OCI-LY7 (cell line): ENCODE results near the gene PTPRCAP. TPM values are rescaled to one million over a fixed set of nuclear protein-coding genes. Genes with fewer than 3 reads are reported as not detected.

Source experiments
- BruUV-seq: library from RNA; stranded (reverse); fragments of 400-500 nt; replicated peaks from 2 replicates; lab custom pipeline; 2021; lab: Mats Ljungman, UMichigan
- CTCF ChIA-PET: fragments of 300-600 bp; sonication (Branson Sonifier 250); formaldehyde crosslinking; loops from one replicate; lab custom pipeline; 2022; ENCODE audit warnings: antibody characterized with exemption; ENCODE audit not compliant: unreplicated experiment; lab: Charles Lee
- POLR2A ChIA-PET: fragments of 300-600 bp; sonication (Branson Sonifier 250); formaldehyde crosslinking; loops from one replicate; lab custom pipeline; 2022; ENCODE audit warnings: antibody characterized with exemption; lab: Charles Lee
- DNase-seq: peaks from one replicate; pipeline ENCODE4 v3.0.0-alpha.2; 2015; ENCODE audit warnings: low spot score
- H2AFZ ChIP-seq: fragments of 200-600 bp; sonication (generic), shearing (Covaris generic); 2 replicates; pipeline ENCODE4 v1.6.1; 2014; ENCODE audit warnings: mild to moderate bottlenecking, antibody characterized with exemption, low read length, moderate library complexity
- H3K27ac ChIP-seq: fragments of 200-600 bp; sonication (generic); 2 replicates; pipeline ENCODE4 v1.5.1; 2014; ENCODE audit warnings: mixed run types, low read depth, mild to moderate bottlenecking, moderate library complexity, low read length, inconsistent platforms; ENCODE audit not compliant: poor library complexity, severe bottlenecking
- H3K36me3 ChIP-seq: fragments of 200-600 bp; sonication (generic); 2 replicates; pipeline ENCODE4 v1.6.1; 2014; ENCODE audit warnings: mild to moderate bottlenecking, antibody characterized with exemption, low read length, moderate library complexity, mixed read lengths; ENCODE audit not compliant: insufficient read depth
- H3K4me1 ChIP-seq: fragments of 200-600 bp; sonication (generic); 2 replicates; pipeline ENCODE4 v1.5.1; 2014; ENCODE audit warnings: mild to moderate bottlenecking, low read length; ENCODE audit not compliant: insufficient read depth, poor library complexity, severe bottlenecking
- H3K4me2 ChIP-seq: fragments of 200-600 bp; sonication (generic); 2 replicates; pipeline ENCODE4 v1.6.1; 2014; ENCODE audit warnings: mild to moderate bottlenecking, low read length
- H3K4me3 ChIP-seq: fragments of 200-600 bp; sonication (generic); 2 replicates; pipeline ENCODE4 v1.5.1; 2014; ENCODE audit warnings: mild to moderate bottlenecking, low read depth, low read length; ENCODE audit not compliant: poor library complexity, severe bottlenecking
- H3K79me2 ChIP-seq: fragments of 200-600 bp; sonication (generic); 2 replicates; pipeline ENCODE4 v1.6.1; 2016; ENCODE audit warnings: low read depth, mild to moderate bottlenecking, low read length, moderate library complexity, mixed read lengths; ENCODE audit not compliant: insufficient read depth
- H3K9me2 ChIP-seq: fragments of 200-600 bp; sonication (generic); 2 replicates; pipeline ENCODE4 v1.6.1; 2016; ENCODE audit warnings: mild to moderate bottlenecking, low read length, mixed read lengths; ENCODE audit not compliant: insufficient read depth
- H3K9me3 ChIP-seq: fragments of 200-600 bp; sonication (generic); 2 replicates; pipeline ENCODE4 v1.6.1; 2014; ENCODE audit warnings: mild to moderate bottlenecking, mixed run types, low read length, mixed read lengths
- H4K20me1 ChIP-seq: fragments of 200-600 bp; sonication (generic); 2 replicates; pipeline ENCODE4 v1.6.1; 2014; ENCODE audit warnings: mild to moderate bottlenecking, antibody characterized with exemption, low read length, moderate library complexity, mixed read lengths; ENCODE audit not compliant: insufficient read depth
- CTCF ChIP-seq: fragments of 200-600 bp; sonication (generic); conservative IDR thresholded peaks from 2 replicates; pipeline ENCODE4 v1.5.1; 2014; ENCODE audit warnings: mild to moderate bottlenecking, antibody characterized with exemption, low read length, moderate library complexity, mixed read lengths
- EZH2phosphoT487 ChIP-seq: fragments of 200-600 bp; sonication (generic); IDR thresholded peaks from 2 replicates; pipeline ENCODE4 v1.6.1; 2018; ENCODE audit warnings: low read depth, borderline replicate concordance, mild to moderate bottlenecking, mixed run types, antibody characterized with exemption, low read length, moderate library complexity, mixed read lengths
- intact Hi-C: fragments of 100-400 bp; cut with micrococcal nuclease; formaldehyde crosslinking; loops from one replicate; pipeline ENCODE4 v1.10.0; 2022; ENCODE audit not compliant: unreplicated experiment
- total RNA-seq, 2 experiments: library from RNA; depleted of rRNA in 1 of 2; stranded (reverse); fragments of >200 nt in 1 of 2; shearing (Covaris generic) in 1 of 2; gene quantifications; 2 replicates each; pipeline ENCODE4 v1.2.3, GENCODE V29; 2014 to 2022

PTPRCAP gene
- total RNA-seq, 2 experiments from 2014 or later = 129 to 212 TPM

- H4K20me1 ChIP-seq = no peaks in the 10 kb centered on the region
- H3K4me2 ChIP-seq = peak overlapping the region; percentile 79
- ChIA-PET POLR2A (interaction anchor here (0.6 to 2.1 kb wide), 4 partner anchors 14 to 20 kb away, joined by 3 to 15 read pairs (median 6); partner anchors contain the start of genes PPP1CA, PTPRCAP and TBC1D10C), CTCF (interaction anchor here (0.6 to 1.0 kb wide), 2 partner anchors 9 to 14 kb away, joined by 3 to 4 read pairs; no protein-coding TSS in a partner anchor)
- peak; percentile 95 for DNase-seq
- intact Hi-C loops = loop anchor here (1.0 to 5.0 kb wide), 2 partner anchors 18 to 86 kb away; partner anchors contain the start of genes CDK2AP2 and PITPNM1
- no peaks in the 10 kb centered on the region for H3K36me3 ChIP-seq
- H3K79me2 ChIP-seq = no peaks in the 10 kb centered on the region
- H3K27ac ChIP-seq = peak overlapping the region; percentile 19
- no TSS peak for BruUV-seq
- no peaks in the 10 kb centered on the region for H3K9me2 ChIP-seq
- peaks cover 50% of the 10 kb centered on the region for H3K4me1 ChIP-seq
- no peaks in the 10 kb centered on the region for H3K9me3 ChIP-seq
- TF ChIP-seq EZH2phosphoT487 (no peak), CTCF (no peak)
- H2AFZ ChIP-seq = peak overlapping the region; percentile 50; the same call in 1 of the 2 replicates
- peak overlapping the region; percentile 68 for H3K4me3 ChIP-seq
These were observed 16.6 kb downstream of the PTPRCAP start for GRCh38 chr11:67420646-67421429.

GRCh38 chr11:67420147-67420645 lies 17.3 kb downstream of the PTPRCAP start:
- no peaks in the 10 kb centered on the region for H3K36me3 ChIP-seq
- H2AFZ ChIP-seq = no peak overlapping the region
- H4K20me1 ChIP-seq = no peaks in the 10 kb centered on the region
- no peak for TF ChIP-seq EZH2phosphoT487
- intact Hi-C loops = loop anchor here (5.0 kb wide), 1 partner anchor 87 kb away; the partner anchor contains the start of genes CDK2AP2 and PITPNM1
- POLR2A ChIA-PET = interaction anchor here (0.6 to 2.1 kb wide), 4 partner anchors 13 to 27 kb away, joined by 4 to 15 read pairs (median 6); partner anchors contain the start of genes PPP1CA, PTPRCAP and TBC1D10C
- H3K9me2 ChIP-seq = no peaks in the 10 kb centered on the region
- H3K4me1 ChIP-seq = peaks cover 50% of the 10 kb centered on the region
- CTCF ChIA-PET = interaction anchor here (0.6 kb wide), 2 partner anchors 13 to 210 kb away, joined by 3 read pairs; no protein-coding TSS in a partner anchor
- no peaks in the 10 kb centered on the region for H3K9me3 ChIP-seq
- peak overlapping the region; percentile 79 for H3K4me2 ChIP-seq
- H3K79me2 ChIP-seq = no peaks in the 10 kb centered on the region
- BruUV-seq = no TSS peak
- H3K27ac ChIP-seq = no peak overlapping the region
- no peak for DNase-seq
- H3K4me3 ChIP-seq = peak overlapping the region; percentile 68
